HG02588 (cell line): Measurements from ENCODE around the gene CHI3L1.
"Not testable (repeated sequence)": the region's sequence is repeated elsewhere in the genome, so short reads cannot be mapped to it uniquely, and the experiment has no call there.

Experiments
- ATAC-seq: cut with Tn5 transposase; IDR thresholded peaks from one replicate; pipeline ENCODE4 v1.9.1; 2021; ENCODE audit warnings: mild to moderate bottlenecking, moderate library complexity; ENCODE audit not compliant: unreplicated experiment

Gene CHI3L1

DNA sequence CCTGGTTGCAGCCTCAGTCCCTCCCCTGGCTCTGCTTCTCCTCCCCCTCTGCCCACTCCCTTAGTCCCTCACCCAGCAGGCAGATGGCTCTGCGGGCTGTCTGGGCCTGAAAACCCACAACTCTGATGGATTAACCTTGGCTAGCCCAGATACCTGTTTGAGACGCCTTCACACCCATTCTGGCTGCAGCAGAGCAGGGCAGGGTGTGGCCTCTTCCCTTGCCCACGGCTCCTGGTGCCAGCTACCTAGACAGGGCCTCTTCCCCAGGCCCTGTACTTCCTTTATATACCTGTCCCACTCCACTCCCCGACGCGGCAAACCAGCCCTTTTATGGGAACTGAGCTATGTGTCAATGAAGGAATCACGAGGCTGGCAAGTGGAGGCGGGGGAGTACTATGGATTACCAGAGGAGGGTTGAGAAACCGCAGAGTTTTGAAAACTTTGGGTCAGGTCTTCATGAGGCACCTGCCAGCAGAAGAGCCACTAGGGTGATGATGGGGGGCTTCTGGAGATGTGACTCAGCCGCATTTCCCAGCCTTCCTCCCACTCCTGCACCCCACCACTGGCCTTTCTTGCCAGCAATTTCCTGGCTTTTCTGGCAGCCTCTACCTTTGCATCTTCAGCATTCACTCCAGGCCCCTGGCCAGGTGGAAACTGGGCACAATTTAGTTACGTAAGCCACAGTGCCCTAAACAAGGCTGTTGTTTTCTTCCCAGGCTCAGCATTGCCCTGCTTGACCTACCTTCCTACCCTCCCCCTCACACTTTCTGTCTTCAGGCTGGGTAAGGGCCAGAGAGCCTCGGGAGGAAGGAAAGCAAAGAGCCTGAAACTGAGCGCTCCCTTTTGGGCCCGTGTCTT is at the start of gene CHI3L1:
CHI3L1 (minus strand) TSS at position 259 of the 858 bp plus-strand sequence; CDS start at position 178, 81 bp downstream.
- no peak for ATAC-seq

DNA sequence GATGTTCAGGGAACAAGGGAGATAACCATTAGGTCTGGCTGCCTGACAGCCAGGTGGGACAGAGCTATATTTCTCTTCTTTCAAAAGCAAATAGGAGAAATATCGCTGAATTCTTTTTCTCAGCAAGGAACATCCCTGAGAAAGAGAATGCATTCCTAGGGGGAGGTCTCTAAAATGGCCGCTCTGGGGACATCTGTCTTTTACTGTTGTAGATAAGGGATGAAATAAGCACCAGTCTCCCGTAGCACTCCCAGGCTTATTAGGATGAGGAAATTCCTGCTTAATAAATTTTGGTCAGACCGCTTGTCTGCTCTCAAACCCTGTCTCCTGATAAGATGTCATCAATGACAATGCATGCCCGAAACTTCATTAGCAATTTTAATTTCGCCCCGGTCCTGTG is 48.4 kb upstream of the CHI3L1 start:
- ATAC-seq: not testable (repeated sequence)

DNA sequence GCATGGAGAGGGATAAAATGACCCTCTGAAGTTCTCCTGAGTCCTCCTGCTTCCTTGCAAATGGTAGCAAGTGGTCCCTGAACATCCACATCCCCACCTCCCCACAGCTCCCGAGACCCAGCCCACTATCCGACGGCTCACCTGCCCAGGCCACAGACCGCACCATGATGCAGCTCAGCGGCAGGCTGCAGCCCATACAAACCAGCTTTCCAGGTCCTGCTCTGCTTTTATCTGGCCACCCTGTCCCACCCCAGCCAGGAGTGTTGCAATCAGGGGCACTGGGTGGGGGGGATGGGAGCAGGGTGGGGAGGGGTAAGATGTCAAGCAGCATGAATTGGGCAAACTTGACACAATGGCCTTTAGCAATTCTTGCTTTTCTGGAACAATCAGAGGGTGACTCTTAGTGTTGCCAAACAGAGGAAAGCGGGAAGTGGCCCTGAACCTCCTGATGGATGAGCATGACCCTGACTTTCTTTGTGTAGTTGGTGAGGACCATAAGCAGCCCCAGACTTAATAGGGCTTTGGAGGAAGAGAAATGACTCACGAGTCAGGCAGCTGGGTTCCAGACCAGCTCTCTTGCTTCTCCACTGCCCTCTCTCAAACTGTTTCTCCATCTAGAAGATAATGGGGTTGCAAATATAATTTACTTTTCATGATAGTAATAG is 43.1 kb upstream of the CHI3L1 start, which contains the start of gene CHIT1:
CHIT1 (minus strand) TSS at position 203 of the 665 bp plus-strand sequence; CDS start at position 166, 37 bp downstream.
- no peak for ATAC-seq

DNA sequence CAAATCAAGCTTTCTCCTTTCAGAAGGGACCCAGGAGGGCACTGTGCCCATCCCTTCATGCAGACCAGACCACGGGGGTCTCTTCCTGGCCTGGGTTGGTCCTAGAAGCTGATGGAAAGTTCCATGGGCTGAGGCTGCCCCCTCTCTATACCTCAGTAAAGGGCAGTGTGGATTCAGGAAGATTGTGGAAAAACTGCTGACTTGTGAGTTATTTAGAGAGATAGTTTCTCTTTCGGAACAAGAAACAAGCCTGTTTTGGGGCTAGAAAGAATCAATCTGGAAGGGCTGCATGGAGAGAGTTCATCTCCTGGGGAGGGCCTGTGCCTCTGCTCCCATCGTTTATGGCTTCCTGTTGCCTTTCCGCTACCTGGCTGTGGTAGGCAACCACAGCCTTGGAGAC is 42.2 kb upstream of the CHI3L1 start:
- no peak for ATAC-seq

- ATAC-seq: no peak
These were observed 41.0 kb upstream of the CHI3L1 start for GRCh38 chr1:203227371-203228083.

GRCh38 chr1:203225071-203225470 is 38.6 kb upstream of the CHI3L1 start:
- no peak for ATAC-seq

DNA sequence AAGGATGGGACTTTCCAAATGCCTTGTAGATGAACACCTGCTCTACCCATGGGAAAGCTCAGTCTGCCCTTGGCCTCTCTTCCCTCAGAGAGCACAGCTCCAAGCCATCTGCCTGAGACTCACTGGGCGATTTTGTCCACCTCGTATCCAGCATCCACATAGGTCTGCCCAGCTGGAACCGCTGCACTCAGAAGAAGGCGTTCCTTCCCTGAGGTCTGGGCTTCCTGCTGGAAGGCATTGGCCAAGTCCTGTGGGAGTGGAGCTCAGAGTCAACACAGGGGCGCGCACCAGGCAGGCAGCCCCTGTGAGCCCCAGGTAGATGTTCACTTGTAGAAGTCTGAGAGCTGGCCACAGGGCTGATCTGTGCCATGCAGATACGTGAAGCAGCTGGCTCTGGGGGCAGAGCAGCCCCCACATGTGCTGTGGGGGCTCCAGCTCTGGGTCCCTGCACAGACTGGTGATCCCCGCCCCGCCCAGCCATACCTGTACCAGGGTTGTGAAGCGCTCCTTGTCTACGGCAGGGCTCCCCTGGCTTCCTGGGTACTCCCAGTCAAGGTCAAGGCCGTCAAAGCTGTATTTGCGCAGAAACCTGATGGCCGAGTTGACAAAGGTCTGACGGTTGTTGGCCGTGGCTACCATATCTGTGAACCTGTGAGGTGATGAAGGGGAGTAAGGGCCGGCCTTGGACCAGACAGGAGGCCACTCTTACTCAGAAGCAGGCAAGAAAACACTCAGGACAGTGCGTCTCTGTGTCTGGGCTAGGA is 36.7 kb upstream of the CHI3L1 start:
- no peak for ATAC-seq

DNA sequence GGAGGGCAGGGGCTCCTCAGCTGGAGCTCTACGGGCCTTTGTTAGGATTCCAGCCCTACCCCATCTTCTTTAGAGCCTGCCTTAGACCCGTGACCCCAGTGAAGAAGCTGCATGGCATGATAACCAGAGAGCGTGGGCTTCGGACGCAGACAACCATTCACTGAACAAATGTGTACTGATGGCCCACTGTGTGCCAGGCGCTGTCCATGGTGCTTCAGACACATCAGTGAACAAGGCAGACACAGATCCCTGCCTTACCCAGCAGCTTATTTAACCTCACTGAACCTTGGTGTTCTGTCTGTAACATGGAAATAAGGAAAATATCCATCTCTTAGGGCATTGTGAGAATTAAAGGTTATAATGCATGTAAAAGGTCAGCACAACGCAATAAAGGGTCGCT is 33.4 kb upstream of the CHI3L1 start:
- no peak for ATAC-seq

GRCh38 chr1:203219171-203219570 is 32.7 kb upstream of the CHI3L1 start:
- ATAC-seq: no peak

GRCh38 chr1:203217668-203218067 is 31.2 kb upstream of the CHI3L1 start:
- ATAC-seq: no peak

DNA sequence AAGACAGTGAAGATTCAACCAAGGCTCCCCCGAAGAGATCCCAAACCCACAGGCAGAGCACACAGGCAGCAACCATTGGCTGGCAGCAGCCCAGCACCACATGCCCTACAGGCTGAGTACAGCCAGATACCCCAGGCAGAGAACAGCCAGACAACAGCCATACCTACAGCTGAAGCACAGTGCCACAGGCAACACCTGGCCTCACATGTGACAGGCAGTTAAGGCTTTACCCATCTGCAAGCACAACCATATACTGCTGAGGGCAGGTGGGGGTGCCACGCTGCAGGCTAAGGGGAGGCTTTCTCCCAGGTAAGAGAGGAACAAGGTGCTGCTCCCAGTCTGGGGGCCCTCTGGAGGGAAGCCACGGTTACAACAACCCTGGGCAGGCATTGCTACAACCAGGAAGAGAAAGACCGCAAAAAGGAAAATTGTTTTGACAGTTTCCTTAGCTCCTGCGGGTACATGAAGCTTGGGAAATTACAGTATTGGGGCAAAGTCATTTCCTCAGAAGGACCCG is 30.7 kb upstream of the CHI3L1 start:
- ATAC-seq: no peak

GRCh38 chr1:203216274-203217138 is 30.0 kb upstream of the CHI3L1 start:
- ATAC-seq: no peak

- no peak for ATAC-seq
These were observed 29.1 kb upstream of the CHI3L1 start for GRCh38 chr1:203215573-203215972.

GRCh38 chr1:203214871-203215270 is 28.4 kb upstream of the CHI3L1 start:
- no peak for ATAC-seq

GRCh38 chr1:203213126-203213525 is 26.6 kb upstream of the CHI3L1 start:
- no peak for ATAC-seq

DNA sequence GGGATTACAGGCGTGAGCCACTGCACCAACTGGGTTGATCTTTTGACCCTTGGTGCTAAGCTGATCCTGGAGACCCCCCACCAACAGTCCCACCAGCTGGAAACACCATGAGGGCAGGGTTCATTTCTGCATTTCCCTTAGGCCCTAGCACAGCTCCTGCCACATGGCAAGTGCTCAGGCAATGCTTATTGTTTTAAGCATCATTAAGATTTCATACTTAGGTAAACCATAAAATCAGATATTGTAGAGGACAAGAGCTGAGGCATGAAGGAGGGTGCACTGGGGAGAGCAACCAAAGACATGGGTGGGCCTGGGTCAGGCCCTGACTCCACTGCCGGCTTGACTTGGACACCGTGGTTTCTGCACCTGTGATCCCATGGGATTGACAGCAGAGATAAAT is 25.3 kb upstream of the CHI3L1 start:
- no peak for ATAC-seq

GRCh38 chr1:203210988-203211387 is 24.5 kb upstream of the CHI3L1 start:
- no peak for ATAC-seq

- no peak for ATAC-seq
These were observed 23.8 kb upstream of the CHI3L1 start for GRCh38 chr1:203210350-203210749.

DNA sequence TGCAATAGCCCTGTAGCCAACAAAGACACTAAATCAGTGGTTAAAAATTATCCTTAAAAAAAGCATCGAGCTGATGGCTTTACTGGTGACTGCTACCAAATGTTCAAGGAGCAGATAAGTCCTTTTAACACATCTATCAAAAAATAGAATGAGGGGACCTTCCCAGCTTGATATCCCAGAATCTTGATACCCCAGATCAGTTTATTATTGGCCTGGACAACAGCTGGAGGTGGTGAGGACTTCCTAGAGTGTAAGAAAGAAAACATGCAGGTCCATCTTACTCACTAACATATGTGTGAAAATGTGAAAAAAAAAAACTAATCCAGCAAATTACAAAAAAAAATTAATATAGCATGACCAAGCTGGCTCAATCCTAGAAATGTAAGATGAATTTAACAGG is 21.7 kb upstream of the CHI3L1 start:
- no peak for ATAC-seq

GRCh38 chr1:203207751-203208150 is 21.2 kb upstream of the CHI3L1 start:
- ATAC-seq: no peak
